K562 (cell line): Measurements from ENCODE around the gene CUX1.

ENCODE experiments used
- CBX2 ChIP-seq: fragments of 200-600 bp; sonication (generic); IDR thresholded peaks from one replicate; pipeline ENCODE4 v1.6.1; 2012; ENCODE audit warnings: mild to moderate bottlenecking, low read length, inconsistent platforms; ENCODE audit not compliant: insufficient read depth, poor library complexity, severe bottlenecking
- CTCF ChIP-seq, 3 experiments: IDR thresholded peaks in 2 of 3; conservative IDR thresholded peaks in 1 of 3; 2 replicates each; pipeline ENCODE4 v1.5.1; 2011 to 2012; ENCODE audit warnings: low read length in 3 of 3, mild to moderate bottlenecking in 3 of 3, control low read depth in 2 of 3, improper control_type of control experiment in 1 of 3, inconsistent platforms in 1 of 3, low read depth in 1 of 3, mixed read lengths in 1 of 3, moderate library complexity in 1 of 3; ENCODE audit not compliant: insufficient read depth in 2 of 3
- EP300 ChIP-seq: IDR thresholded peaks from 2 replicates; pipeline ENCODE4 v1.6.1; 2012; ENCODE audit warnings: low read length, improper control_type of control experiment
- GABPB1 ChIP-seq: sonication (generic); formaldehyde crosslinking; IDR thresholded peaks from 2 replicates; pipeline ENCODE4 v1.8.0; 2022; ENCODE audit warnings: mild to moderate bottlenecking, missing genetic modification reagents
- GTF3C2 ChIP-seq: IDR thresholded peaks from 3 replicates; pipeline ENCODE4 v1.6.1; 2011; ENCODE audit warnings: borderline replicate concordance, mild to moderate bottlenecking, moderate library complexity; ENCODE audit not compliant: insufficient read length; ENCODE audit errors: extremely low read depth
- HCFC1 ChIP-seq: IDR thresholded peaks from 2 replicates; pipeline ENCODE4 v1.6.1; 2012; ENCODE audit warnings: low read depth, low read length, improper control_type of control experiment
- PHF8 ChIP-seq: fragments of 200-600 bp; sonication (generic); IDR thresholded peaks from 2 replicates; pipeline ENCODE4 v1.6.1; 2012; ENCODE audit warnings: mixed run types, mild to moderate bottlenecking, inconsistent platforms, low read length, moderate library complexity, borderline replicate concordance
- RBBP5 ChIP-seq: fragments of 200-600 bp; sonication (generic); IDR thresholded peaks from 2 replicates; pipeline ENCODE4 v1.6.1; 2012; ENCODE audit warnings: borderline replicate concordance, mild to moderate bottlenecking, low read length, control low read depth, inconsistent platforms; ENCODE audit not compliant: insufficient read depth, poor library complexity, severe bottlenecking
- SOX6 ChIP-seq: fragments of 450-650 bp; IDR thresholded peaks from 2 replicates; pipeline ENCODE4 v1.6.1; 2014; ENCODE audit warnings: mild to moderate bottlenecking
- ZFP91 ChIP-seq: sonication (generic); formaldehyde crosslinking; IDR thresholded peaks from 2 replicates; pipeline ENCODE4 v1.8.0; 2022; ENCODE audit warnings: mild to moderate bottlenecking, missing genetic modification reagents
- ZNF584 ChIP-seq: fragments of 200-800 bp; sonication (Bioruptor generic); IDR thresholded peaks from 2 replicates; pipeline ENCODE4 v1.6.1; 2016; ENCODE audit warnings: low read depth, mild to moderate bottlenecking, missing genetic modification characterization, missing compliant biosample characterization
- TF ChIP-seq, protein P1 (sequence below): fragments of 250-450 bp; sonication (Bioruptor Pico); IDR thresholded peaks from 2 replicates; pipeline ENCODE4 v1.9.0; 2021; ENCODE audit warnings: mild to moderate bottlenecking

DNA sequence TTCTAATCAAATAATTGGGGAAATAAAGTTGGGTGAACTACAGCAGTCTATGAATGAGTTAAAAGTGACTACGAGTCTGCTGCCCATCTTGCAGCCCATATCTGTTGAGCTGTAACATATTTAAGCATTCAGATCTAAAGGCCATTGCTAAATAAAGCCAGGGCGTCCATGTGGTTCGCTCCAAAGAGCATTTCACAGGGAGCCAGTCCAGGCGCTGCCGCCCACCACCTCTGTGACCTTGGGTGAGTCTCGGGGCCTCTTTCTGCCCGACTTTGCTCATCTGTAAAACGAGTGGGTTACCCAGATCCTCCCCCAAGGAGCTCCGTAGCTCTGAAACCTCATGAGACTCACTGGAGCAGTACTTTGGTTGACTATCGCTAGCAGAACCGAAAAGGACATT lies 223.1 kb downstream of the CUX1 start:
- TF ChIP-seq CTCF (IDR thresholded peaks at IDR 0.05 in 2 of 3, conservative IDR thresholded peaks at IDR 0.05 in 1 of 3; ENCODE audit: insufficient read depth in 2 of 3, low read depth in 1 of 3, low read length in 3 of 3) (no peak), GTF3C2 (no peak), ZFP91 (CRISPR knock-in tag) (no peak), HCFC1 (no peak), EP300 (no peak), RBBP5 (no peak), GABPB1 (CRISPR knock-in tag) (no peak), SOX6 (no peak), ZNF584 (CRISPR knock-in tag) (no peak), PHF8 (no peak), CBX2 (no peak)
- TF ChIP-seq, protein P1, sequence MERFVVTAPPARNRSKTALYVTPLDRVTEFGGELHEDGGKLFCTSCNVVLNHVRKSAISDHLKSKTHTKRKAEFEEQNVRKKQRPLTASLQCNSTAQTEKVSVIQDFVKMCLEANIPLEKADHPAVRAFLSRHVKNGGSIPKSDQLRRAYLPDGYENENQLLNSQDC (CRISPR knock-in tag): no peak
